Natural killer cell (primary cell): Measurements from ENCODE around the gene TNFAIP8L1. TPM values are rescaled to one million over a fixed set of nuclear protein-coding genes. Genes with fewer than 3 reads are reported as not detected.

Source experiments
- ATAC-seq, 3 donors: fragments of 150-1000 bp in 2 of 3; fragments of 200-7000 bp in 1 of 3; cut with Tn5 transposase; 1 replicate in 1 of 3; 2 replicates in 2 of 3; pipeline ENCODE4 v1.10.0; 2021; ENCODE audit warnings: mild to moderate bottlenecking in 2 of 3, moderate library complexity in 2 of 3
- DNase-seq, 2 donors: peaks; one replicate each; pipeline versions ENCODE4 v3.0.0 to v3.0.0-alpha.2; 2013 to 2021; ENCODE audit warnings: mixed read lengths in 1 of 2
- H3K27ac ChIP-seq: one replicate; pipeline ENCODE4 v1.5.1; 2013; ENCODE audit warnings: mild to moderate bottlenecking, low read length
- H3K27me3 ChIP-seq: one replicate; pipeline ENCODE4 v1.6.1; 2013; ENCODE audit warnings: low read length; ENCODE audit not compliant: control insufficient read depth, insufficient read depth
- H3K36me3 ChIP-seq: one replicate; pipeline ENCODE4 v1.6.1; 2013; ENCODE audit warnings: low read length; ENCODE audit not compliant: control insufficient read depth, insufficient read depth
- H3K4me1 ChIP-seq: one replicate; pipeline ENCODE4 v1.6.1; 2013; ENCODE audit warnings: low read length; ENCODE audit not compliant: control insufficient read depth, insufficient read depth
- H3K4me3 ChIP-seq: one replicate; pipeline ENCODE4 v1.5.1; 2013; ENCODE audit warnings: low read length
- H3K9me3 ChIP-seq: one replicate; pipeline ENCODE4 v1.6.1; 2013; ENCODE audit warnings: low read length; ENCODE audit not compliant: control insufficient read depth, insufficient read depth
- H3K27ac Mint-ChIP-seq, 2 donors: one replicate each; pipeline ENCODE4 v1.8.0; 2022; ENCODE audit warnings: mild to moderate bottlenecking in 2 of 2, mixed read lengths in 2 of 2, moderate library complexity in 1 of 2
- H3K27me3 Mint-ChIP-seq, 2 donors: one replicate each; pipeline ENCODE4 v1.8.0; 2022; ENCODE audit warnings: low read depth in 2 of 2, mixed read lengths in 2 of 2
- H3K36me3 Mint-ChIP-seq: one replicate; pipeline ENCODE4 v1.8.0; 2022; ENCODE audit warnings: mixed read lengths
- H3K4me1 Mint-ChIP-seq, 2 donors: one replicate each; pipeline ENCODE4 v1.8.0; 2022; ENCODE audit warnings: mixed read lengths in 2 of 2
- H3K4me3 Mint-ChIP-seq: one replicate; pipeline ENCODE4 v1.8.0; 2022; ENCODE audit warnings: mild to moderate bottlenecking, moderate library complexity, mixed read lengths
- H3K9me3 Mint-ChIP-seq, 2 donors: one replicate each; pipeline ENCODE4 v1.8.0; 2022; ENCODE audit warnings: mixed read lengths in 2 of 2
- CTCF ChIP-seq: fragments of 200-600 bp; IDR thresholded peaks from one replicate; pipeline ENCODE4 v1.8.0; 2022; ENCODE audit warnings: antibody characterized with exemption
- WGBS: methylation state at CpG from one replicate; pipeline ENCODE4 v1.1.7; 2013; ENCODE audit warnings: missing lambda C conversion rate; ENCODE audit not compliant: insufficient coverage; 5-methylcytosine and 5-hydroxymethylcytosine counted together
- intact Hi-C: fragments of 100-400 bp; cut with micrococcal nuclease; formaldehyde crosslinking; loops from one replicate; pipeline ENCODE4 v1.14.2; 2022
- total RNA-seq, 4 donors: library from RNA; stranded (reverse); fragments of 120-200 nt in 1 of 4; gene quantifications; one replicate each; pipeline versions ENCODE4 v1.2.3 to v1.2.4, GENCODE V29; 2013 to 2022

TNFAIP8L1 gene
- total RNA-seq, 3 donors from 2014 or later (not counting 1 experiment from before 2014, with no cell fraction given) = 8.5 to 13.5 (median 13.3) TPM

- Mint-ChIP-seq H3K9me3 (no peaks in the 10 kb centered on the region), H3K27me3 (no peaks in the 10 kb centered on the region), H3K36me3 (no peaks in the 10 kb centered on the region), H3K4me3 (no peak overlapping the region), H3K27ac (no peak overlapping the region), H3K4me1 (no peaks in the 10 kb centered on the region)
- intact Hi-C loops = no loop called here
- no peak for ATAC-seq
- no peaks in the 10 kb centered on the region for H3K4me1 ChIP-seq
- H3K36me3 ChIP-seq = peaks cover 78% of the 10 kb centered on the region
- H3K9me3 ChIP-seq = no peaks in the 10 kb centered on the region
- 97% methylated on average over 33 of the region's 33 CpGs for WGBS
- H3K27me3 ChIP-seq = no peaks in the 10 kb centered on the region
- no peak overlapping the region for H3K27ac ChIP-seq
- no peak overlapping the region for H3K4me3 ChIP-seq
- no peak for TF ChIP-seq CTCF
- DNase-seq = no peak
Measured at GRCh38 chr19:4699826-4700692, 60.7 kb downstream of the TNFAIP8L1 start.

- Histone ChIP-seq H3K27me3 (no peaks in the 10 kb centered on the region), H3K27ac (no peak overlapping the region), H3K36me3 (peaks cover 78% of the 10 kb centered on the region), H3K9me3 (no peaks in the 10 kb centered on the region), H3K4me3 (no peak overlapping the region), H3K4me1 (no peaks in the 10 kb centered on the region)
- H3K27ac Mint-ChIP-seq = no peak overlapping the region
- DNase-seq = no peak
- ATAC-seq = no peak
- 94% methylated on average over 11 of the region's 11 CpGs for WGBS
- H3K27me3 Mint-ChIP-seq = no peaks in the 10 kb centered on the region
- H3K9me3 Mint-ChIP-seq = no peaks in the 10 kb centered on the region
- TF ChIP-seq CTCF = no peak
- intact Hi-C loops = no loop called here
- H3K36me3 Mint-ChIP-seq = no peaks in the 10 kb centered on the region
- H3K4me1 Mint-ChIP-seq = no peaks in the 10 kb centered on the region
- no peak overlapping the region for H3K4me3 Mint-ChIP-seq
Measured at GRCh38 chr19:4700693-4700970, 61.3 kb downstream of the TNFAIP8L1 start.

- TF ChIP-seq CTCF = no peak
- Histone ChIP-seq H3K4me3 (no peak overlapping the region), H3K4me1 (no peaks in the 10 kb centered on the region), H3K36me3 (peaks cover 73% of the 10 kb centered on the region), H3K9me3 (no peaks in the 10 kb centered on the region), H3K27me3 (no peaks in the 10 kb centered on the region), H3K27ac (no peak overlapping the region)
- intact Hi-C loops = no loop called here
- Mint-ChIP-seq H3K4me1 (no peaks in the 10 kb centered on the region), H3K27me3 (no peaks in the 10 kb centered on the region), H3K4me3 (no peak overlapping the region), H3K36me3 (no peaks in the 10 kb centered on the region), H3K27ac (no peak overlapping the region), H3K9me3 (no peaks in the 10 kb centered on the region)
- DNase-seq (no peak), ATAC-seq (no peak)
- 99% methylated on average over 8 of the region's 8 CpGs for WGBS
Measured at GRCh38 chr19:4701557-4701956, 62.2 kb downstream of the TNFAIP8L1 start.

- DNase-seq (no peak), ATAC-seq (no peak)
- Mint-ChIP-seq H3K4me1 (no peaks in the 10 kb centered on the region), H3K27me3 (no peaks in the 10 kb centered on the region), H3K36me3 (no peaks in the 10 kb centered on the region), H3K4me3 (no peak overlapping the region), H3K27ac (no peak overlapping the region), H3K9me3 (no peaks in the 10 kb centered on the region)
- Histone ChIP-seq H3K4me1 (peaks cover under 1% of the 10 kb centered on the region), H3K27me3 (no peaks in the 10 kb centered on the region), H3K36me3 (peaks cover 64% of the 10 kb centered on the region), H3K9me3 (no peaks in the 10 kb centered on the region), H3K4me3 (no peak overlapping the region), H3K27ac (no peak overlapping the region)
- TF ChIP-seq CTCF = no peak
- WGBS = 97% methylated on average over 11 of the region's 11 CpGs
- intact Hi-C loops = no loop called here
Measured at GRCh38 chr19:4702764-4703163, 63.4 kb downstream of the TNFAIP8L1 start.
